H1 (cell line): ENCODE results near the gene LEKR1. TPM values are rescaled to one million over a fixed set of nuclear protein-coding genes. Genes with fewer than 3 reads are reported as not detected.
"Not testable (repeated sequence)": the region's sequence is repeated elsewhere in the genome, so short reads cannot be mapped to it uniquely, and the experiment has no call there.

Experiments
- CTCF ChIA-PET: fragments of 300-600 bp; sonication (Branson Sonifier 250); formaldehyde crosslinking; loops from one replicate; lab custom pipeline; 2021; ENCODE audit not compliant: partially characterized antibody; lab: Charles Lee
- POLR2A ChIA-PET: fragments of 300-600 bp; sonication (Branson Sonifier 250); formaldehyde crosslinking; loops from one replicate; lab custom pipeline; 2021; ENCODE audit warnings: inconsistent platforms; ENCODE audit not compliant: partially characterized antibody; lab: Charles Lee
- DNase-seq, 2 experiments: peaks; one replicate each; pipeline versions ENCODE4 v3.0.0 to v3.0.0-alpha.2; 2010 to 2022; ENCODE audit warnings: low spot score in 2 of 2, low read depth in 1 of 2, mixed read lengths in 1 of 2
- FAIRE-seq: peaks from 2 replicates; lab custom pipeline; 2011; peaks lifted over from hg19 to GRCh38; lab: Jason Lieb, UNC
- H2AFZ ChIP-seq: 2 replicates; pipeline ENCODE4 v1.8.1; 2012; ENCODE audit warnings: low read length, inconsistent platforms
- H2AK5ac ChIP-seq: 2 replicates; pipeline ENCODE4 v1.6.1; 2013; ENCODE audit warnings: low read depth, low read length
- H2BK120ac ChIP-seq: replicated peaks from 2 replicates; pipeline ENCODE3; 2013; ENCODE audit warnings: low read depth, low read length, inconsistent platforms
- H2BK12ac ChIP-seq: 2 replicates; pipeline ENCODE4 v1.6.1; 2013; ENCODE audit warnings: low read depth, low read length
- H2BK15ac ChIP-seq: 2 replicates; pipeline ENCODE4 v1.6.1; 2013; ENCODE audit warnings: low read length
- H2BK20ac ChIP-seq: 2 replicates; pipeline ENCODE4 v1.6.1; 2013; ENCODE audit warnings: low read length
- H2BK5ac ChIP-seq: 2 replicates; pipeline ENCODE4 v1.6.1; 2013; ENCODE audit warnings: low read depth, low read length
- H3K14ac ChIP-seq: 2 replicates; pipeline ENCODE4 v1.6.1; 2013; ENCODE audit warnings: inconsistent platforms; ENCODE audit not compliant: insufficient read length
- H3K18ac ChIP-seq: 2 replicates; pipeline ENCODE4 v1.6.1; 2013; ENCODE audit warnings: low read length; ENCODE audit errors: extremely low read depth
- H3K23ac ChIP-seq: 2 replicates; pipeline ENCODE4 v1.6.1; 2013; ENCODE audit warnings: inconsistent platforms; ENCODE audit not compliant: insufficient read length
- H3K23me2 ChIP-seq: 2 replicates; pipeline ENCODE4 v1.6.1; 2013; ENCODE audit warnings: low read depth, low read length
- H3K27ac ChIP-seq: 2 replicates; pipeline ENCODE4 v1.6.1; 2011; ENCODE audit warnings: low read depth, low read length, inconsistent platforms
- H3K27me3 ChIP-seq, 4 experiments: replicated peaks in 1 of 4; 1 replicate in 1 of 4; 2 replicates in 3 of 4; pipeline versions ENCODE4 v1.6.1 to v1.8.1; 2011 to 2013; ENCODE audit warnings: low read length in 3 of 4, mild to moderate bottlenecking in 3 of 4, inconsistent platforms in 2 of 4, mixed read lengths in 2 of 4, moderate library complexity in 1 of 4; ENCODE audit not compliant: control insufficient read depth in 3 of 4, insufficient read depth in 3 of 4; ENCODE audit errors: extremely low read depth in 1 of 4
- H3K36me3 ChIP-seq, 4 experiments: 2 replicates each; pipeline versions ENCODE4 v1.6.1 to v1.8.1; 2011 to 2013; ENCODE audit warnings: mild to moderate bottlenecking in 4 of 4, low read length in 3 of 4, moderate library complexity in 2 of 4, control low read depth in 1 of 4, inconsistent platforms in 1 of 4; ENCODE audit not compliant: insufficient read depth in 4 of 4, control insufficient read depth in 2 of 4
- H3K4ac ChIP-seq: replicated peaks from 2 replicates; pipeline ENCODE3; 2013; ENCODE audit warnings: low read length, low read depth, mixed read lengths, inconsistent platforms; ENCODE audit not compliant: insufficient read length
- H3K4me1 ChIP-seq, 4 experiments: replicated peaks in 1 of 4; 1 replicate in 1 of 4; 2 replicates in 3 of 4; pipeline versions ENCODE4 v1.6.1 to v1.8.1; 2011 to 2013; ENCODE audit warnings: low read length in 3 of 4, inconsistent platforms in 2 of 4, mixed read lengths in 1 of 4; ENCODE audit not compliant: insufficient read depth in 4 of 4, control insufficient read depth in 3 of 4
- H3K4me2 ChIP-seq, 2 experiments: 2 replicates each; pipeline versions ENCODE4 v1.6.1 to v1.8.1; 2011 to 2013; ENCODE audit warnings: low read depth in 2 of 2, low read length in 2 of 2, control low read depth in 1 of 2, inconsistent platforms in 1 of 2, mild to moderate bottlenecking in 1 of 2; ENCODE audit not compliant: insufficient read depth in 1 of 2
- H3K4me3 ChIP-seq, 4 experiments: fragments of 200-600, 300-600 bp in 1 of 4; sonication (generic), shearing (Covaris generic), sonication (Bioruptor Twin) in 1 of 4; 2 replicates each; pipeline versions ENCODE4 v1.5.1 to v1.8.1; 2011 to 2016; ENCODE audit warnings: low read length in 4 of 4, low read depth in 3 of 4, control low read depth in 2 of 4, inconsistent platforms in 2 of 4, mild to moderate bottlenecking in 2 of 4, mixed read lengths in 1 of 4, moderate library complexity in 1 of 4; ENCODE audit not compliant: insufficient read depth in 2 of 4; ENCODE audit errors: extremely low read depth in 1 of 4
- H3K56ac ChIP-seq: replicated peaks from 2 replicates; pipeline ENCODE3; 2013; ENCODE audit warnings: low read depth, mild to moderate bottlenecking, mixed read lengths, low read length, inconsistent platforms; ENCODE audit not compliant: insufficient read length
- H3K79me1 ChIP-seq: 2 replicates; pipeline ENCODE4 v1.6.1; 2013; ENCODE audit warnings: low read depth, low read length, control low read depth
- H3K79me2 ChIP-seq, 2 experiments: 2 replicates each; pipeline versions ENCODE4 v1.6.1 to v1.8.1; 2012 to 2013; ENCODE audit warnings: low read length in 2 of 2, mild to moderate bottlenecking in 2 of 2, inconsistent platforms in 1 of 2; ENCODE audit not compliant: insufficient read depth in 2 of 2, control insufficient read depth in 1 of 2
- H3K9ac ChIP-seq, 4 experiments: replicated peaks in 1 of 4; 1 replicate in 1 of 4; 2 replicates in 3 of 4; pipeline versions ENCODE4 v1.6.1 to v1.8.1; 2011 to 2013; ENCODE audit warnings: low read depth in 3 of 4, low read length in 3 of 4, control low read depth in 2 of 4, mild to moderate bottlenecking in 2 of 4, moderate library complexity in 2 of 4, inconsistent platforms in 1 of 4; ENCODE audit errors: extremely low read depth in 1 of 4
- H3K9me3 ChIP-seq, 2 experiments: 2 replicates each; pipeline versions ENCODE4 v1.6.1 to v1.8.1; 2012 to 2013; ENCODE audit warnings: mild to moderate bottlenecking in 2 of 2, moderate library complexity in 2 of 2, control low read depth in 1 of 2, inconsistent platforms in 1 of 2, low read depth in 1 of 2, low read length in 1 of 2, mixed read lengths in 1 of 2; ENCODE audit not compliant: insufficient read depth in 2 of 2
- H4K20me1 ChIP-seq, 2 experiments: replicated peaks in 1 of 2; 2 replicates each; pipeline versions ENCODE3 to v1.8.1; 2011 to 2013; ENCODE audit warnings: inconsistent platforms in 2 of 2, low read length in 2 of 2, mild to moderate bottlenecking in 1 of 2; ENCODE audit not compliant: insufficient read depth in 2 of 2, control insufficient read depth in 1 of 2
- H4K5ac ChIP-seq: 2 replicates; pipeline ENCODE4 v1.6.1; 2013; ENCODE audit warnings: low read length, low read depth, mixed read lengths, inconsistent platforms; ENCODE audit not compliant: insufficient read length
- H4K8ac ChIP-seq: 2 replicates; pipeline ENCODE4 v1.8.0; 2013; ENCODE audit warnings: mild to moderate bottlenecking, moderate library complexity, low read length, inconsistent platforms; ENCODE audit not compliant: insufficient read depth; ENCODE audit errors: extremely low read depth
- H4K91ac ChIP-seq: replicated peaks from 2 replicates; pipeline ENCODE3; 2013; ENCODE audit warnings: low read length, mixed read lengths, inconsistent platforms; ENCODE audit not compliant: insufficient read length
- WGBS, 2 experiments: shearing (Covaris generic) in 1 of 2; methylation state at CpG; one replicate each; pipeline versions ENCODE4 v1.1.6 to v1.1.7; 2013 to 2015; ENCODE audit warnings: low lambda C conversion rate in 2 of 2, mixed read lengths in 2 of 2, inconsistent platforms in 1 of 2, low coverage in 1 of 2, missing lambda C conversion rate in 1 of 2; ENCODE audit not compliant: insufficient replicate concordance in 2 of 2, insufficient coverage in 1 of 2, insufficient read length in 1 of 2; ENCODE audit errors: extremely low coverage in 1 of 2, missing lambda C conversion rate in 1 of 2; 5-methylcytosine and 5-hydroxymethylcytosine counted together
- polyA plus RNA-seq, 7 experiments: library from polyadenylated mRNA; depleted of rRNA in 3 of 7; stranded (reverse) in 5 of 7; unstranded in 2 of 7; fragments of >200 nt in 5 of 7; fragments of 200-250 nt in 2 of 7; gene quantifications; 1 replicate in 5 of 7; 2 replicates in 1 of 7; 4 replicates in 1 of 7; pipeline versions ENCODE4 v1.2.1 to v1.2.3, GENCODE V29; 2011 to 2013; ENCODE audit warnings: missing spikeins in 2 of 7, mixed read lengths in 2 of 7
- total RNA-seq: library from RNA; stranded (reverse); fragmentation: NEBNext Ultra II Directional; extraction: Animal tissue kit (Norgen Biotek cat#: 25700); gene quantifications from 2 replicates; pipeline ENCODE4 v1.2.1, GENCODE V29; 2021

The LEKR1 gene
- total and polyA plus RNA-seq, 2 of the 8 experiments (the other 6 are each of a cell fraction or from before 2014, with no cell fraction given), result 0.08 TPM; not detected in 1

- H2BK12ac ChIP-seq, CTCF ChIA-PET, H3K14ac ChIP-seq, H3K18ac ChIP-seq, H3K27ac ChIP-seq, H3K4ac ChIP-seq, POLR2A ChIA-PET, H3K79me1 ChIP-seq, H3K23me2 ChIP-seq, H2BK5ac ChIP-seq, H4K8ac ChIP-seq, H2BK15ac ChIP-seq, H2AFZ ChIP-seq, H3K56ac ChIP-seq, DNase-seq, H3K4me2 ChIP-seq, H2AK5ac ChIP-seq, H3K4me3 ChIP-seq, H4K5ac ChIP-seq, H2BK120ac ChIP-seq, H3K36me3 ChIP-seq, H4K20me1 ChIP-seq, FAIRE-seq, H3K9ac ChIP-seq, H3K79me2 ChIP-seq, H2BK20ac ChIP-seq, H4K91ac ChIP-seq, H3K4me1 ChIP-seq, H3K27me3 ChIP-seq, H3K23ac ChIP-seq: not testable (repeated sequence)
- peaks cover 12 to 16% of the 10 kb centered on the region in 2 experiments for H3K9me3 ChIP-seq
- WGBS, 2 experiments, result 81% methylated on average over 3 of the region's 3 CpGs; no CpG with 5 or more reads in 1 of the 2 experiments
Measured at GRCh38 chr3:156879491-156879890, 53.3 kb downstream of the LEKR1 start.
